Measurements from ENCODE around the gene ZEB1. TPM values are rescaled to one million over a fixed set of nuclear protein-coding genes. Genes with fewer than 3 reads are reported as not detected.

ZEB1 gene
- total and polyA plus RNA-seq, 2 of the 8 experiments (the other 6 are each of a cell fraction or from before 2014, with no cell fraction given), result 0.08 to 0.15 TPM

- H3K4me3 ChIP-seq (ENCODE audit: extremely low read depth in 1 of 4, insufficient read depth in 2 of 4, low read depth in 3 of 4, low read length in 4 of 4), result no peak overlapping the region
- no peak overlapping the region for H3K14ac ChIP-seq (ENCODE audit: insufficient read length)
- no peak overlapping the region for H2BK15ac ChIP-seq (ENCODE audit: low read length)
- H3K9me3 ChIP-seq (ENCODE audit: insufficient read depth in 2 of 2, low read depth in 1 of 2, low read length in 1 of 2), result no peaks in the 10 kb centered on the region
- WGBS, 2 experiments (ENCODE audit: extremely low coverage in 1 of 2, insufficient coverage in 1 of 2, insufficient read length in 1 of 2, insufficient replicate concordance in 2 of 2, low coverage in 1 of 2, low lambda C conversion rate in 2 of 2, missing lambda C conversion rate in 1 of 2), result 94% methylated on average over 5 of the region's 5 CpGs; no CpG with 5 or more reads in 1 of the 2 experiments
- no peak overlapping the region for H3K56ac ChIP-seq (replicated peaks; ENCODE audit: insufficient read length, low read depth, low read length)
- no peak overlapping the region for H4K91ac ChIP-seq (replicated peaks; ENCODE audit: insufficient read length, low read length)
- no peak overlapping the region for H3K4ac ChIP-seq (replicated peaks; ENCODE audit: insufficient read length, low read depth, low read length)
- H3K4me2 ChIP-seq (ENCODE audit: insufficient read depth in 1 of 2, low read depth in 2 of 2, low read length in 2 of 2), result no peak overlapping the region
- no peak overlapping the region for H3K23ac ChIP-seq (ENCODE audit: insufficient read length)
- ChIA-PET CTCF (ENCODE audit: partially characterized antibody) (no interaction called here), POLR2A (ENCODE audit: partially characterized antibody) (no interaction called here)
- H2BK12ac ChIP-seq (ENCODE audit: low read depth, low read length), result no peak overlapping the region
- no peak overlapping the region for H2AK5ac ChIP-seq (ENCODE audit: low read depth, low read length)
- no peak overlapping the region for H2BK20ac ChIP-seq (ENCODE audit: low read length)
- DNase-seq (ENCODE audit: low read depth in 1 of 2, low spot score in 2 of 2), result no peak
- H2AFZ ChIP-seq (ENCODE audit: low read length), result no peak overlapping the region
- FAIRE-seq, result no peak
- no peak overlapping the region for H2BK120ac ChIP-seq (replicated peaks; ENCODE audit: low read depth, low read length)
- no peak overlapping the region for H2BK5ac ChIP-seq (ENCODE audit: low read depth, low read length)
- no peak overlapping the region for H3K18ac ChIP-seq (ENCODE audit: extremely low read depth, low read length)
- H4K5ac ChIP-seq (ENCODE audit: insufficient read length, low read depth, low read length), result no peak overlapping the region
- no peaks in the 10 kb centered on the region for H3K79me1 ChIP-seq (ENCODE audit: low read depth, low read length)
- no peak overlapping the region for H3K9ac ChIP-seq (replicated peaks in 1 of 4; ENCODE audit: extremely low read depth in 1 of 4, low read depth in 3 of 4, low read length in 3 of 4)
- no peak overlapping the region; the same call in 1 of the 2 replicates for H4K8ac ChIP-seq (ENCODE audit: extremely low read depth, insufficient read depth, low read length)
- no peaks in the 10 kb centered on the region for H4K20me1 ChIP-seq (replicated peaks in 1 of 2; ENCODE audit: control insufficient read depth in 1 of 2, insufficient read depth in 2 of 2, low read length in 2 of 2)
- no peaks in the 10 kb centered on the region for H3K36me3 ChIP-seq (ENCODE audit: control insufficient read depth in 2 of 4, insufficient read depth in 4 of 4, low read length in 3 of 4)
- H3K23me2 ChIP-seq (ENCODE audit: low read depth, low read length), result no peaks in the 10 kb centered on the region
- H3K4me1 ChIP-seq (replicated peaks in 1 of 4; ENCODE audit: control insufficient read depth in 3 of 4, insufficient read depth in 4 of 4, low read length in 3 of 4), result no peaks in the 10 kb centered on the region
- H3K79me2 ChIP-seq (ENCODE audit: control insufficient read depth in 1 of 2, insufficient read depth in 2 of 2, low read length in 2 of 2), result no peaks in the 10 kb centered on the region
- no peaks in the 10 kb centered on the region for H3K27me3 ChIP-seq (replicated peaks in 1 of 4; ENCODE audit: control insufficient read depth in 3 of 4, extremely low read depth in 1 of 4, insufficient read depth in 3 of 4, low read length in 3 of 4)
- no peak overlapping the region for H3K27ac ChIP-seq (ENCODE audit: low read depth, low read length)
- no peak for TF ChIP-seq CHD7 (IDR thresholded peaks at IDR 0.05; ENCODE audit: insufficient replicate concordance, low read length)
Observed at GRCh38 chr10:31399171-31399570, 80.2 kb downstream of the ZEB1 start.
